Measurements from ENCODE around the gene TLE1.
"Not testable (repeated sequence)": the region's sequence is repeated elsewhere in the genome, so short reads cannot be mapped to it uniquely, and the experiment has no call there.

The TLE1 gene

GRCh38 chr9:81690251-81690851 is 1.0 kb upstream of the TLE1 start:
- no peak overlapping the region for H3K9ac ChIP-seq (ENCODE audit: low read length)
- no peaks in the 10 kb centered on the region for H3F3A ChIP-seq (ENCODE audit: insufficient read depth, low read length)
- H3K4me1 ChIP-seq (ENCODE audit: insufficient read depth, low read length, severe bottlenecking): no peaks in the 10 kb centered on the region
- no peak overlapping the region for H3K27ac ChIP-seq (ENCODE audit: low read depth, low read length, poor library complexity, severe bottlenecking)
- H3K79me2 ChIP-seq (ENCODE audit: insufficient read depth, low read length): no peaks in the 10 kb centered on the region
- no peak overlapping the region for H3K4me2 ChIP-seq (ENCODE audit: low read length)
- H4K20me1 ChIP-seq (ENCODE audit: insufficient read depth, low read length): no peaks in the 10 kb centered on the region
- H3K9me3 ChIP-seq (ENCODE audit: low read length): no peaks in the 10 kb centered on the region
- TF ChIP-seq EZH2 (IDR thresholded peaks at IDR 0.05; ENCODE audit: borderline replicate concordance, low read length): no peak
- no peak for TF ChIP-seq CTCF (IDR thresholded peaks at IDR 0.05; ENCODE audit: low read length)
- no peaks in the 10 kb centered on the region for H3K9me2 ChIP-seq (ENCODE audit: low read depth, low read length)
- no peak overlapping the region for H2AFZ ChIP-seq (ENCODE audit: low read length)
- no peak overlapping the region for H3K4me3 ChIP-seq (ENCODE audit: low read depth, low read length, poor library complexity, severe bottlenecking)
- no peaks in the 10 kb centered on the region for H3K36me3 ChIP-seq (ENCODE audit: insufficient read depth, low read length)
- H3K27me3 ChIP-seq (ENCODE audit: insufficient read depth, low read length): no peaks in the 10 kb centered on the region; the same call in 1 of the 2 replicates

GRCh38 chr9:81689093-81689342 is 329 bp downstream of the TLE1 start:
- not testable (repeated sequence) for H3K4me1 ChIP-seq (ENCODE audit: insufficient read depth, low read length, severe bottlenecking); H3K4me3 ChIP-seq (ENCODE audit: low read depth, low read length, poor library complexity, severe bottlenecking); H3K9ac ChIP-seq (ENCODE audit: low read length); H3K27me3 ChIP-seq (ENCODE audit: insufficient read depth, low read length); H3K9me3 ChIP-seq (ENCODE audit: low read length); H3K79me2 ChIP-seq (ENCODE audit: insufficient read depth, low read length); H2AFZ ChIP-seq (ENCODE audit: low read length); H3K4me2 ChIP-seq (ENCODE audit: low read length); H3K27ac ChIP-seq (ENCODE audit: low read depth, low read length, poor library complexity, severe bottlenecking); H3K36me3 ChIP-seq (ENCODE audit: insufficient read depth, low read length); H3F3A ChIP-seq (ENCODE audit: insufficient read depth, low read length); H4K20me1 ChIP-seq (ENCODE audit: insufficient read depth, low read length); H3K9me2 ChIP-seq (ENCODE audit: low read depth, low read length)

GRCh38 chr9:81688262-81689092 is 870 bp downstream of the TLE1 start:
- not testable (repeated sequence) for H4K20me1 ChIP-seq (ENCODE audit: insufficient read depth, low read length); H3K27ac ChIP-seq (ENCODE audit: low read depth, low read length, poor library complexity, severe bottlenecking); H3K4me2 ChIP-seq (ENCODE audit: low read length); H3K9me2 ChIP-seq (ENCODE audit: low read depth, low read length); H3K27me3 ChIP-seq (ENCODE audit: insufficient read depth, low read length); H3K9ac ChIP-seq (ENCODE audit: low read length); H3K36me3 ChIP-seq (ENCODE audit: insufficient read depth, low read length); H3K4me1 ChIP-seq (ENCODE audit: insufficient read depth, low read length, severe bottlenecking); H3F3A ChIP-seq (ENCODE audit: insufficient read depth, low read length); H3K9me3 ChIP-seq (ENCODE audit: low read length); H3K4me3 ChIP-seq (ENCODE audit: low read depth, low read length, poor library complexity, severe bottlenecking); H2AFZ ChIP-seq (ENCODE audit: low read length); H3K79me2 ChIP-seq (ENCODE audit: insufficient read depth, low read length)

GRCh38 chr9:81687521-81688261 is 1.7 kb downstream of the TLE1 start:
- Histone ChIP-seq H3K9me3 (ENCODE audit: low read length) (no peaks in the 10 kb centered on the region), H3F3A (ENCODE audit: insufficient read depth, low read length) (no peaks in the 10 kb centered on the region), H3K4me1 (ENCODE audit: insufficient read depth, low read length, severe bottlenecking) (no peaks in the 10 kb centered on the region), H3K36me3 (ENCODE audit: insufficient read depth, low read length) (no peaks in the 10 kb centered on the region), H3K4me3 (ENCODE audit: low read depth, low read length, poor library complexity, severe bottlenecking) (no peak overlapping the region), H3K9me2 (ENCODE audit: low read depth, low read length) (no peaks in the 10 kb centered on the region), H3K27me3 (ENCODE audit: insufficient read depth, low read length) (no peaks in the 10 kb centered on the region), H3K4me2 (ENCODE audit: low read length) (no peak overlapping the region), H3K79me2 (ENCODE audit: insufficient read depth, low read length) (no peaks in the 10 kb centered on the region), H3K27ac (ENCODE audit: low read depth, low read length, poor library complexity, severe bottlenecking) (no peak overlapping the region), H3K9ac (ENCODE audit: low read length) (no peak overlapping the region), H4K20me1 (ENCODE audit: insufficient read depth, low read length) (no peaks in the 10 kb centered on the region), H2AFZ (ENCODE audit: low read length) (no peak overlapping the region)
- TF ChIP-seq CTCF (IDR thresholded peaks at IDR 0.05; ENCODE audit: low read length): no peak
- no peak for TF ChIP-seq EZH2 (IDR thresholded peaks at IDR 0.05; ENCODE audit: borderline replicate concordance, low read length)
